A673 (cell line): Measurements from ENCODE around the gene JUP.

Experiments used
- EZH2 ChIP-seq: fragments of 200-600 bp; sonication (generic); IDR thresholded peaks from 2 replicates; pipeline ENCODE4 v1.6.1; 2017; ENCODE audit warnings: borderline replicate concordance, low read depth, mild to moderate bottlenecking, mixed read lengths, antibody characterized with exemption, low read length; ENCODE audit not compliant: poor library complexity, severe bottlenecking
- TF ChIP-seq, protein P1 (sequence below): fragments of 300-800, 200-600 bp; sonication (generic); conservative IDR thresholded peaks from 2 replicates; pipeline ENCODE4 v1.5.1; 2017; ENCODE audit warnings: low read depth, mild to moderate bottlenecking, antibody characterized with exemption, low read length, moderate library complexity, mixed read lengths

GRCh38 chr17:41771389-41772206, 14.9 kb downstream of the JUP start:
- TF ChIP-seq EZH2, result no peak
- TF ChIP-seq, protein P1, sequence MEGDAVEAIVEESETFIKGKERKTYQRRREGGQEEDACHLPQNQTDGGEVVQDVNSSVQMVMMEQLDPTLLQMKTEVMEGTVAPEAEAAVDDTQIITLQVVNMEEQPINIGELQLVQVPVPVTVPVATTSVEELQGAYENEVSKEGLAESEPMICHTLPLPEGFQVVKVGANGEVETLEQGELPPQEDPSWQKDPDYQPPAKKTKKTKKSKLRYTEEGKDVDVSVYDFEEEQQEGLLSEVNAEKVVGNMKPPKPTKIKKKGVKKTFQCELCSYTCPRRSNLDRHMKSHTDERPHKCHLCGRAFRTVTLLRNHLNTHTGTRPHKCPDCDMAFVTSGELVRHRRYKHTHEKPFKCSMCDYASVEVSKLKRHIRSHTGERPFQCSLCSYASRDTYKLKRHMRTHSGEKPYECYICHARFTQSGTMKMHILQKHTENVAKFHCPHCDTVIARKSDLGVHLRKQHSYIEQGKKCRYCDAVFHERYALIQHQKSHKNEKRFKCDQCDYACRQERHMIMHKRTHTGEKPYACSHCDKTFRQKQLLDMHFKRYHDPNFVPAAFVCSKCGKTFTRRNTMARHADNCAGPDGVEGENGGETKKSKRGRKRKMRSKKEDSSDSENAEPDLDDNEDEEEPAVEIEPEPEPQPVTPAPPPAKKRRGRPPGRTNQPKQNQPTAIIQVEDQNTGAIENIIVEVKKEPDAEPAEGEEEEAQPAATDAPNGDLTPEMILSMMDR, result no peak
